Coronary artery (tissue), 2 donors: ENCODE measurements around the gene TRAF2.

Source experiments
- DNase-seq: peaks from one replicate; pipeline ENCODE4 v3.0.0-alpha.2; 2017; ENCODE audit warnings: low spot score
- H3K27ac ChIP-seq, 2 donors: fragments of 200-600 bp; sonication (generic); one replicate each; pipeline ENCODE4 v1.5.1; 2016 to 2019
- H3K4me3 ChIP-seq: fragments of 200-600 bp; sonication (generic); 2 replicates; pipeline ENCODE4 v1.5.1; 2016; ENCODE audit warnings: mild to moderate bottlenecking, moderate library complexity
- TF ChIP-seq, protein P1 (sequence below): fragments of 200-600 bp; sonication (generic); IDR thresholded peaks from one replicate; pipeline ENCODE4 v1.5.1; 2019; ENCODE audit warnings: antibody characterized with exemption

Gene TRAF2

DNA sequence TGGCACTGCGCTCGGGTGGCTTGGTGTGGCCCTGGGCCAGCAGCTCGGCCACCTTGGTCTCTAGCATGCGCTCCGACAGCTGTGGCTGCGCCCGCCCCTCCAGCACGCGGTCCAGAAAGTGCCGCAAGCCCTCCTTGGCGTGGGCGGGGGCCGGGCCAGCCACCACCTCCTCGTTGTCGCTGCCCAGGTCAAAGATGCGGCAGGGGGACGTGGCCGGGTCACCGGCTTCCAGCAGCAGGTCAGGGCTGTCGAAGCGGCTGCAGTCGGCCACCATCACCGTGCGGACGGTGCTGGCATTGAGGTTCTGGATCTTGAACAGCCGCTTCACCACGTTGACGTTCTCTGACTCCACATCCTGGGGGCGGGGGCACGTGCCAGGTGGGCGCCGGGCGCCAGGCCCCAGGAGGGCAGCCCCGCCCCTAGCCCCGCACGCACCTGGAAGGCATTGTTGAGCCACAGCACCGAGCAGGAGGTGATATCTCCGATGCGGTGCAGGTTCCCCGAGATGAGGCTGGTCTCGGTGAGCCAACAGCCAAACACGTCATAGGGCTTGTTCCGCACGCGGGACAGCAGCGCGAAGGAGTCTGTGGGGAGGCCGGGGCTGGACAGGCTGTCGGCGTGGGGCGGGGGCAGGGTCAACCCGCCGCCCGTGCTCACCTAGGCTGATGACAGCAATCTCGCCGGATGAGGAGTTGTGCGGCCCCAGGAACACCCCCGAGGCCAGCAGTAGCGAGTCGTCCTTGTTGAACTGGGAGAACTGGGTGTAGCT lies 56.0 kb downstream of the TRAF2 start:
- Histone ChIP-seq H3K27ac (no peak overlapping the region), H3K4me3 (peak overlapping the region; percentile 90)
- TF ChIP-seq, protein P1, sequence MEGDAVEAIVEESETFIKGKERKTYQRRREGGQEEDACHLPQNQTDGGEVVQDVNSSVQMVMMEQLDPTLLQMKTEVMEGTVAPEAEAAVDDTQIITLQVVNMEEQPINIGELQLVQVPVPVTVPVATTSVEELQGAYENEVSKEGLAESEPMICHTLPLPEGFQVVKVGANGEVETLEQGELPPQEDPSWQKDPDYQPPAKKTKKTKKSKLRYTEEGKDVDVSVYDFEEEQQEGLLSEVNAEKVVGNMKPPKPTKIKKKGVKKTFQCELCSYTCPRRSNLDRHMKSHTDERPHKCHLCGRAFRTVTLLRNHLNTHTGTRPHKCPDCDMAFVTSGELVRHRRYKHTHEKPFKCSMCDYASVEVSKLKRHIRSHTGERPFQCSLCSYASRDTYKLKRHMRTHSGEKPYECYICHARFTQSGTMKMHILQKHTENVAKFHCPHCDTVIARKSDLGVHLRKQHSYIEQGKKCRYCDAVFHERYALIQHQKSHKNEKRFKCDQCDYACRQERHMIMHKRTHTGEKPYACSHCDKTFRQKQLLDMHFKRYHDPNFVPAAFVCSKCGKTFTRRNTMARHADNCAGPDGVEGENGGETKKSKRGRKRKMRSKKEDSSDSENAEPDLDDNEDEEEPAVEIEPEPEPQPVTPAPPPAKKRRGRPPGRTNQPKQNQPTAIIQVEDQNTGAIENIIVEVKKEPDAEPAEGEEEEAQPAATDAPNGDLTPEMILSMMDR: no peak
- peak; percentile 72 for DNase-seq

DNA sequence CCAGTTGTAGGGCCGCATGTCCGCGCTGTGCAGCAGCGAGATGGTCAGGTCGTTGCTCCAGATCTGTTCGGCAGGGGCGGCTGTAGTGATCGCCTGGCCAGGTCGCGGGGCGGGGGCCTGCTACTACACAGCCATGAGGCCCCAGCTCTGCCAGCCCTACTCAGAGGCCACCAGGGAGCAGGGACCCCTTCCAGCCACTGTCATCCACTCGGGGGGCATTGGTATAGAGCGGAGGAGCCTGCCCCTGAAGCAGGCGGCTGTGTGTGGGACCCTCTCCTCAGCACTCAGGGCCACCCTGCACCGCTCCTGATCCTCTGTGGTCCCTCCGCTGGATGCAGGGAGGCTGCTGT lies 56.5 kb downstream of the TRAF2 start:
- peak overlapping the region; percentile 90 for H3K4me3 ChIP-seq
- TF ChIP-seq, protein P1: no peak
- no peak for DNase-seq
- no peak overlapping the region for H3K27ac ChIP-seq

DNA sequence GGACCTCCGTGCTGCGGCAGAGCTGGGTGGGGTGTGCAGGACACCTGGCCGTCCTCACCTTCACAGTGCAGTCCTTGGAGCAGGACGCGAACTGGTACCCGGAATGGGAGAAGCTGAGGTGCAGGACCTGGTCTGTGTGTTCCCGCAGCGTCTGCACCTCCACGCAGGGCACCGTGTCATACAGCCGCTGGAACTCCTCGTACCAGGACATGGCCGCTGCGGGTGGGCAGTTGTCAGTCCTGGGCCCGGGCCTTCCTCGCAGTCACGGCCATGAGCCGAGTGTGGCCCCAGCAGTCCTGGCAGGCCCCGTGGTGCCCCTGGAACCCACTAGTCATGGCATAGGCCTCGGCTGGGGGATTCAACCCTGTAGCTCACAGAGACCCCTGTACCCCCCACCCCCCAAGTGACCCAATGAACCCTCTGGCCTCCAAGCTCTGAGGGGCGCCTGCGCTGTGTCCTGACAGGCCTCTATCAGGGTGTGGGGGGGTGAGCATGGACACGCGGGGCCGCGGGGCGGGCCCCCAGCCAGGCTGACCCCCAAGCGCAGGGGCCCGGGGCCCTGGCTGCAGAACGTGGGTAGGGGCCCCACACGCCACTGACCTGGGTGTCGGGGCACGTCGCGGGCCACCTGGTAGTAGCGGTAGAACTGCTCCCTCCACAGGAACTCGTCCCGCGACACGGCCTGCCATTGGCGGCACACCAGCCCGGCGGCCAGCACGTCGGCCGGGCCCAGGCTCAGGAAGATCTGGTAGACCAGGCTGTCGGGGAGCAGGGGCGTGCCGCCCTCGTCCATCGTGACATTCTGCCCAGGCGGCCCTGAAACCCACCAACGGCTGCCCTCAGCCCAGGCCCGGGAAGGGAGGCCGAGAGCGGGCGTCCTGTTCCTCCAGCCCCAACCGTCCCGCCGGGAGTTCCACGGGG lies 57.2 kb downstream of the TRAF2 start:
- TF ChIP-seq, protein P1: no peak
- DNase-seq: no peak

DNA sequence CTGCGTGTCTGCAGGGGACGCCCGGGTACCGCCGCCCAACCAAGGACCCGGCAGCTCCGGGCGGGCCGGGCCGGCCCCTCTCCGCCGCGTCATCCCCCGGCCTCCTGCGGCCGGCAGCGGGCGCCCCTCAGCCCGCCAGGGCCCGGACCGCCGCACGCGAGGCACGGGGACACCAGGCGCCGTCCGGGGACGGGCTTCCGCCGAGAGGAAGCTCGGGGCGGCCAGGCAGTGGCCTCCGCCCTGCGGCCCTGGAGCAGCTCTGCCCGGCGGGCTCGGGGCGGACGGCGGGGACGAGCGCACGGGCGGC lies 57.8 kb downstream of the TRAF2 start:
- H3K4me3 ChIP-seq: peak overlapping the region; percentile 90
- DNase-seq: no peak
- TF ChIP-seq, protein P1: no peak
- H3K27ac ChIP-seq: peak overlapping the region; percentile 84 to 89

More for the DNA sequence above, 57.2 kb downstream of the TRAF2 start:
- Histone ChIP-seq H3K27ac (peak overlapping the region; percentile 84 to 89), H3K4me3 (peak overlapping the region; percentile 90)

DNA sequence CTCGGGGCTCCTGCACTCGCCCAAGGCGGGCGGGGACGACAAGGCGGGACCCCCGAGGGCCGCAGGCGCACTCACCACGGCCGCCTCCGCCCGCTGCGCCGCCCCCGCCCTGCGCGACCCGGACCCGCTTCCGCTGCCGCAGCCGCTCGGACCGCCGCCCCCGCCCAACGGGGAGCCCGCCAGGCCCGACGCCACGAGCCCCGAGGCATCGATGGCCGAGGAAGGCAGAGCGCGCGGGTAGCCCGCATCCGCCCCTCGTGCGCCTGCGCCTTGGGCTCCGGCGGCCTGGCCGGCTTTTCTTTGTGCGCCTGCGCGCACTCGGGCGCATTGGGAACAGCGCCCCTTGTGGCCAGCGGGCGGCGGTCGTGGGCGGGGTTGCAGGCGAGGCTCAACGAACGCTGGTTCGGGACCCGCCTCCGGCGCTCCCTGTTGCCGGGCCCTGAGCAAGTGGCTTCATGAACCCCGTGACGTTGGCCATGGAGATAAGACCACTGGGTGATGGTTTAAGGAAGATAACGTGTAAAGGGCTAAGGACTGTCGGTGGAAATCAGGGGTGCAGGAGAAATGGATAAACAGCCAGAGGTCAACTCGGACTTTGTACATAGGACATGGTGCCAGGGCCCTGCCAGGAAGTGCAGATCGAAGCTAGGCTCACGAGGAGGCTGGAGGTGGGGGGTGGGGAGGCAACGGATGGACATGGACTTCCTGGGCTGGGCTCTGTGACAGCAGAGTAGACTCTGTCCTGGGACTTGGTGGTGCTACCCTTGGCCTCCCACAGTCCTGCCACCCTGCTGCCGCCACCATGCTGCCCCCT lies 58.4 kb downstream of the TRAF2 start, which contains the start of the genes C8G and FBXW5:
Gene C8G, plus strand, starts transcription at position 725 of the 814 bp plus-strand sequence. Its CDS starts 78 bp downstream, at position 803.
Gene FBXW5, minus strand, starts transcription at position 220 of the 814 bp plus-strand sequence. CDS start 655 bp downstream, outside the sequence.
- H3K4me3 ChIP-seq: peak within 1 kb of the TSS; percentile 90
- TF ChIP-seq, protein P1: peak; percentile 94
- DNase-seq: peak; percentile 95
- peak within 1 kb of the TSS; percentile 84 to 89 for H3K27ac ChIP-seq

DNA sequence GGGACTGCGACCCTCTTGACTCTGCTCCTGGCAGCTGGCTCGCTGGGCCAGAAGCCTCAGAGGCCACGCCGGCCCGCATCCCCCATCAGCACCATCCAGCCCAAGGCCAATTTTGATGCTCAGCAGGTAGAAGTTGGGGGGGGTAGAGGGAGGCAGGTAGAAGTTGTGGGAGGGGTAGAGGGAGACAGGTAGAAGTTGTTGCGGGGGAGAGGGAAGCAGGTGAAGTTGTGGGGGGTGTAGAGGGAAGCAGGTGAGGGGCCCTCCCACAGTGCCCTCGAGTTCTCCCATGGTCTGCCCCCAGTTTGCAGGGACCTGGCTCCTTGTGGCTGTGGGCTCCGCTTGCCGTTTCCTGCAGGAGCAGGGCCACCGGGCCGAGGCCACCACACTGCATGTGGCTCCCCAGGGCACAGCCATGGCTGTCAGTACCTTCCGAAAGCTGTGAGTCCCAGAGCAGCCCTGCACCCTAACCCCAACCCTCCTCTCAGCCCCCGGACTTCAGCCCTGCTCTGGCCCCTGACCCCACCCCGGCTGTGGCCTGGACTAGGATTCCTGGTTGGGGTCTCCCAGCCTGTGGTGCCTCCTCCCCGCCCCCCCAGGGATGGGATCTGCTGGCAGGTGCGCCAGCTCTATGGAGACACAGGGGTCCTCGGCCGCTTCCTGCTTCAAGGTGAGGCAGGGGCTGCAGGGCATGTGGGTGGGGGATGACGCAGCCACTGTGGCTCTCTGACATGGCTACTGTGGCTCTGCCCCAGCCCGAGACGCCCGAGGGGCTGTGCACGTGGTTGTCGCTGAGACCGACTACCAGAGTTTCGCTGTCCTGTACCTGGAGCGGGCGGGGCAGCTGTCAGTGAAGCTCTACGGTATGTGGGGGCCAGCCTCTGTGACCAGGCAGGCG lies 59.3 kb downstream of the TRAF2 start:
- TF ChIP-seq, protein P1: no peak
- no peak for DNase-seq
- Histone ChIP-seq H3K27ac (no peak overlapping the region), H3K4me3 (no peak overlapping the region)
